ENCODE measurements around the gene DDX31.
"Not testable (repeated sequence)": the region's sequence is repeated elsewhere in the genome, so short reads cannot be mapped to it uniquely, and the experiment has no call there.

DDX31 gene

GRCh38 chr9:132579427-132579798 is 90.4 kb downstream of the DDX31 start:
- TF ChIP-seq ZFX (IDR thresholded peaks at IDR 0.05) (no peak), CTCF (conservative IDR thresholded peaks at IDR 0.05) (no peak)
- H3K27ac ChIP-seq, result no peak overlapping the region

- H3K27ac ChIP-seq, result no peak overlapping the region
- TF ChIP-seq CTCF (conservative IDR thresholded peaks at IDR 0.05), result no peak
- no peak for TF ChIP-seq ZFX (IDR thresholded peaks at IDR 0.05)
These were observed 91.3 kb downstream of the DDX31 start for GRCh38 chr9:132578367-132578932.

GRCh38 chr9:132577119-132577518 is 92.7 kb downstream of the DDX31 start:
- no peak for TF ChIP-seq ZFX (IDR thresholded peaks at IDR 0.05)
- H3K27ac ChIP-seq, result no peak overlapping the region

DNA sequence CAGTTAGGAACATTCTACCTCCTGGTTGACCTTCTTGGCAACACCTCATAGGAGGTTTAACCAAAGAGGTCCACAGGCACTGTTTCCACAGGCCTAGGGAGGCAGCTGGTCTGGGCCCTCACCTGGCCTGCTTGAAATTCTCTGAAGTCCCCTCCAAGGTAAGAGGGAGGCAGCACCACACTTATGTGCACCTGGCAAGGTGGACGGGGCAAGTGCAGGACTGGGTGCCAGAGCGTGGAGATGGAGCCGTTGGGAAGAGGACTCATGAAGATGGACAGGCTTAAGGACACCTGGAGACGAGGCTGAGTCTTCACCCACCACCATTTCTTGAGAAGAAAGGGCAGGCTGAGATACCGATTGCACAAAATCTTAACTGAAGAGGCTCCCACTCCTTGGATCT is 94.0 kb downstream of the DDX31 start:
- no peak for TF ChIP-seq ZFX (IDR thresholded peaks at IDR 0.05)
- no peak for TF ChIP-seq CTCF (conservative IDR thresholded peaks at IDR 0.05)
- H3K27ac ChIP-seq, result no peak overlapping the region

- TF ChIP-seq CTCF (conservative IDR thresholded peaks at IDR 0.05) (peak; percentile 92), ZFX (IDR thresholded peaks at IDR 0.05) (no peak)
- H3K27ac ChIP-seq, result no peak overlapping the region
These were observed 94.7 kb downstream of the DDX31 start for GRCh38 chr9:132575005-132575609.

DNA sequence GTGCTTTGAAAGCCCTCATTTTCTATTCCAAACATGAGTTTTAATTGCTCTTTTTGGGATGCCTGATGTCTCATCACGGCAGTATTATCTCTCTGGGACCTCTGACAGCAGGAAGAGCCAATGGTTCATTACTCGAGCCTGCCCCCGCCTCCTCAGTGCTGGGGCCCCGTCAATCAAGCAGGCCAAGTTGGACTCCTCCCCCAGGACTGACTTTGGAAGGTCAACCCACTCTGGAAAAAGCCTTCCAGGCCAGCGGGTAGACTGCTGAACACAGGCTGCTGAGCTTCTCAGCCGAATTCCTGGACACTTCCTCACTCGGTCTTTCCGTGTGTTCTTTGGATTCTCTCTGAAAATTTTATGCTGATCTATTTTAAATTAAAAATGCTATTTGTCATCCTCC is 96.9 kb downstream of the DDX31 start:
- no peak overlapping the region for H3K27ac ChIP-seq
- TF ChIP-seq CTCF (conservative IDR thresholded peaks at IDR 0.05) (no peak), ZFX (IDR thresholded peaks at IDR 0.05) (no peak)

GRCh38 chr9:132571806-132572600 is 97.8 kb downstream of the DDX31 start:
- no peak for TF ChIP-seq CTCF (conservative IDR thresholded peaks at IDR 0.05)
- TF ChIP-seq ZFX (IDR thresholded peaks at IDR 0.05), result no peak

DNA sequence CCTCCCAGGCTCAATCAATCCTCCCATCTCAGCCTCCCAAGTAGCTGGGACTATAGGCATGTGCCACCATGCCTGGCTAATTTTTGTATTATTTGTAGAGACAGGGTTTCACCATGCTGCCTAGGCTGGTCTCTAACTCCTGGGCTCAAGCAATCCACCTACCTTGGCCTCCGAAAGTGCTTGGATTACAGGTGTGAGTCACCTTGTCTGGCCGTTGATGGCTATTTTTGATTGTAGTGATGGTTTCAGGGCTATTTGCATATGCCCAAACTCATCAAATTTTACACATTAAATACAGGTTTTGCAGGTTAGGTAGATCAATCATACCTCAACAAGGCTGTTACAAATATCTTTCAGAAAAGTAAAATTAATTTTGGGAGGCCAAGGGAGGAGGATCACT is 101.0 kb downstream of the DDX31 start:
- H3K27ac ChIP-seq, result not testable (repeated sequence)

More at GRCh38 chr9:132571806-132572600, 97.8 kb downstream of the DDX31 start:
- H3K27ac ChIP-seq, result no peak overlapping the region

Measured in C4-2B (cell line).